Hepatocyte (in vitro differentiated cells): ENCODE measurements around the gene TIMM23.

ENCODE experiments used
- CTCF ChIP-seq: fragments of 200-600 bp; sonication (generic); IDR thresholded peaks from 2 replicates; pipeline ENCODE4 v1.5.1; 2016; ENCODE audit warnings: antibody characterized with exemption, mild to moderate bottlenecking; ENCODE audit not compliant: poor library complexity
- EZH2 ChIP-seq: fragments of 200-600 bp; sonication (generic); IDR thresholded peaks from 2 replicates; pipeline ENCODE4 v1.6.1; 2016; ENCODE audit warnings: antibody characterized with exemption, mild to moderate bottlenecking, borderline replicate concordance

- no peak for TF ChIP-seq CTCF
- no peak for TF ChIP-seq EZH2
These were observed 52.7 kb downstream of the TIMM23 start for GRCh38 chr10:46024948-46025347.
